ENCODE data around the gene KPNA2.
"Not testable (repeated sequence)": the region's sequence is repeated elsewhere in the genome, so short reads cannot be mapped to it uniquely, and the experiment has no call there.

KPNA2 gene

DNA sequence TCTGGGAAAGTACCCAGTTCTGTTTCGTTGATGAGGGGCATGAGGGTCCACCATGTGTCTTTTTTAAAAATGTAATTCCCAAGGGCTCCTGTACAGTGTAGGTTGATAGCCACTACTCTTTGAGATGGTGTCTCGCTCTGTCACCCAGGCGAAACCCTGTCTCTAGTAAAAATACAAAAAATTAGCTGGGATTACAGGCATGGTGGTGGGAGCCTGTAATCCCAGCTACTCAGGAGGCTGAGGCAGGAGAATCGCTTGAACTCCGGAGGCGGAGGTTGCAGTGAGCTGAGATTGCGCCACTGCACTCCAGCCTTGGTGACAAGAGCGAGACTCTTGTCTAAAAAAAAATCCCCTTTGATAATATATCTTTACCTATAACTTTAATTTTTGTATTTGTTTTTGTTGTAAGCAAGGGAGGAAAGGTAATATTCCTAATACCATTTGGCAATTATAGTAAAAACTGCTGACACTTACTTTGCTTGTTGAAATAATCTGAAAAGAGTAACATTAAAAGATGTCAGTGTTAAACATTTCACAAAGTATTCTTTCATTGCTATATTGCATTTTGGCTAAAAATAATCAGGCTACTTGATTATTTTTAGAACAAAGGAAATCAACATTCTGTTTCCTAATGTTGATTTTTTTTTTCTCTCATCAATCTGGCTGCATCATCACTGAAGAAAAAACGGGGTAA, 11.8 kb downstream of the KPNA2 start:
- DNase-seq (ENCODE audit: insufficient read length, low spot score) (no peak), FAIRE-seq (no peak)
- TF ChIP-seq, protein P1, sequence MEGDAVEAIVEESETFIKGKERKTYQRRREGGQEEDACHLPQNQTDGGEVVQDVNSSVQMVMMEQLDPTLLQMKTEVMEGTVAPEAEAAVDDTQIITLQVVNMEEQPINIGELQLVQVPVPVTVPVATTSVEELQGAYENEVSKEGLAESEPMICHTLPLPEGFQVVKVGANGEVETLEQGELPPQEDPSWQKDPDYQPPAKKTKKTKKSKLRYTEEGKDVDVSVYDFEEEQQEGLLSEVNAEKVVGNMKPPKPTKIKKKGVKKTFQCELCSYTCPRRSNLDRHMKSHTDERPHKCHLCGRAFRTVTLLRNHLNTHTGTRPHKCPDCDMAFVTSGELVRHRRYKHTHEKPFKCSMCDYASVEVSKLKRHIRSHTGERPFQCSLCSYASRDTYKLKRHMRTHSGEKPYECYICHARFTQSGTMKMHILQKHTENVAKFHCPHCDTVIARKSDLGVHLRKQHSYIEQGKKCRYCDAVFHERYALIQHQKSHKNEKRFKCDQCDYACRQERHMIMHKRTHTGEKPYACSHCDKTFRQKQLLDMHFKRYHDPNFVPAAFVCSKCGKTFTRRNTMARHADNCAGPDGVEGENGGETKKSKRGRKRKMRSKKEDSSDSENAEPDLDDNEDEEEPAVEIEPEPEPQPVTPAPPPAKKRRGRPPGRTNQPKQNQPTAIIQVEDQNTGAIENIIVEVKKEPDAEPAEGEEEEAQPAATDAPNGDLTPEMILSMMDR (IDR thresholded peaks at IDR 0.05; ENCODE audit: insufficient read depth, missing control alignments) = no peak

DNA sequence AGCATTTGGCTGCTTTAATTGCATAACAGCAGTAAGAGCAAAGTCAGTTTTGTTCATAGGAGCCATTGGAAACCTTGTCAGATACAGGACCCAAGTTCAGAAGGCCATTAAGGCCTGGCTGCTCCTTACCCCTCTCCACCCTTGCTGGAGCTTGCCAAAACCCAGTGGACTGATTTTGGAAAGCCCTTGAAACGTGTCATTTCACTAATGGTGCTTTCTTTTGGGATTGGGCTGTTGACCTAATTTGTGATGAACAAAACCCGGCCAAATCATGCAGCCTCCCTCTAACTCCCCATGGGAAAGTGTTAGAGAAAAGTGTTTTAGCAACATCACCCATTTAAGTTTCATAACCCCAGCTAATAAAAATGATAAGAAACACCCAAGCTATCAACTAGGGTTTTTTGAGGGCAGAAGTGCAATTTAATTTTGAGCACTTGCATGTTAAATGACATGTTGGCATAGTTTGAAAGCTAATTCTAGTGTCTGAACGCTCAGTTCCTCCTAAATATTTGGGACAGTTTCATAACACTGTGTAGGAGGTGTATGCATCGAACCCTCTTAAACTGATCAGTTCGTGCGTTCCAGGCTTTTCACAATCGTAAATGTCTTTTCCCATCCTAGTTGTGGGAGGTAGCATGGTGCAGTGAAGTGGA, 12.5 kb downstream of the KPNA2 start:
- not testable (repeated sequence) for DNase-seq (ENCODE audit: insufficient read length, low spot score); FAIRE-seq

- no peak for DNase-seq (ENCODE audit: insufficient read length, low spot score)
- FAIRE-seq = no peak
- TF ChIP-seq, protein P1 (IDR thresholded peaks at IDR 0.05; ENCODE audit: insufficient read depth, missing control alignments) = no peak
Measured at GRCh38 chr17:68048996-68049395, 13.5 kb downstream of the KPNA2 start.

GRCh38 chr17:68049812-68050437, 14.4 kb downstream of the KPNA2 start:
- not testable (repeated sequence) for FAIRE-seq; DNase-seq (ENCODE audit: insufficient read length, low spot score)

DNA sequence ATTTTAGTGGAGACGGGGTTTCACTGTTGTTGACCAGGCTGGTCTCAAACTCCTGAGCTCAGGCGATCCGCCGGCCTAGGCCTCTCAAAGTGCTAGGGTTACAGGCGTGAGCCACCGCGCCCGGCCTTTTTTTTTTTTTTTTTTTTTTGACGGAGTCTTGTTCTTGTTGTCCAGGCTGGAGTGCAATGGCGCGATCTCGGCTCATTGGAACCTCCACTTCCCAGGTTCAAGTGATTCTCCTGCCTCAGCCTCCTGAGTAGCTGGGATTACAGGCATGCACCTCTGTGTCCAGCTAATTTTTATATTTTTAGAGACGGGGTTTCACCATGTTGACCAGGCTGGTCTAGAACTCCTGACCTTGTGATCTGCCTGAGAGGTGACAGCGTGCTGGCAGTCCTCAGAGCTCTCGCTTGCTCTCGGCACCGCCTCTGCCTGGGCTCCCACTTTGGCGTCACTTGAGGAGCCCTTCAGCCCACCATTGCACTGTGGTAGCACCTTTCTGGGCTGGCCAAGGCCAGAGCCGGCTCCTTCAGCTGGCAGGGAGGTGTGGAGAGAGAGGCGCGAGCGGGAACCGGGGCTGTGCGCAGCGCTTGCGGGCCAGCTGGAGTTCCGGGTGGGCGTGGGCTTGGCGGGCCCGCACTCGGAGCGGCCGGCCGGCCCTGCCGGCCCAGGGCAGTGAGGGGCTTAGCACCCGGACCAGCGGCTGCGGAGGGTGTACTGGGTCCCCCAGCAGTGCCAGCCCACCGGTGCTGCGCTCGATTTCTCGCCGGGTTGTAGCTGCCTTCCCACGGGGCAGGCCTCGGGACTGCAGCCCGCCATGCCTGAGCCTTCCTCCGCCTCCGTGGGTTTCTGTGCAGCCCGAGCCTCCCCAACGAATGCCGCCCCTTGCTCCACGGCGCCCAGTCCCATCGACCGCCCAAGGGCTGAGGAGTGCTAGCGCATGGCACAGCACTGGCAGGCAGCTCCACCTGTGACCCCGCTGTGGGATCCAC, 16.1 kb downstream of the KPNA2 start:
- DNase-seq (ENCODE audit: insufficient read length, low spot score); FAIRE-seq: not testable (repeated sequence)

DNA sequence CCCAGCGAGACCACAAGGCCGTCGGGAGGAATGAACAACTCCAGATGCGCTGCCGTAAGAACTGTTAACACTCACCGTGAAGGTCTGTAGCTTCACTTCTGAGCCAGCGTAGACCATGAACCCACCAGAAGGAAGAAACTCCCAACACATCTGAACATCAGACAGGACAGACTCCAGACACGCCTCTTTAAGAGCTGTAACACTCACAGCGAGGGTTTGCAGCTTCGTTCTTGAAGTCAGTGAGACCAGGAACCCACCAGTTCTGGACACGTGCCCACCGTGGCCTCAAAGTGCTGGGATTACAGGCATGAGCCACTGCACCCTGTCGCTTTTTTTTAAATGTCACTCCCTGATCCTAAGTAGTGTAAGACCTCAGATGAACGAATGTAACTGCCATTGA, 17.3 kb downstream of the KPNA2 start:
- TF ChIP-seq, protein P1 (IDR thresholded peaks at IDR 0.05; ENCODE audit: insufficient read depth, missing control alignments) = no peak
- no peak for DNase-seq (ENCODE audit: insufficient read length, low spot score)
- FAIRE-seq = no peak

GRCh38 chr17:68053231-68054013, 17.9 kb downstream of the KPNA2 start:
- FAIRE-seq (no peak), DNase-seq (ENCODE audit: insufficient read length, low spot score) (no peak)
- TF ChIP-seq, protein P1 (IDR thresholded peaks at IDR 0.05; ENCODE audit: insufficient read depth, missing control alignments) = no peak
